Heart left ventricle (tissue), 13 donors: ENCODE data around the gene KCNQ1.

Source experiments
- POLR2A ChIP-seq, 2 donors: fragments of 450-650 bp; IDR thresholded peaks; one replicate each; pipeline ENCODE4 v1.6.1; 2017; ENCODE audit warnings: antibody characterized with exemption in 2 of 2, mild to moderate bottlenecking in 2 of 2, moderate library complexity in 2 of 2
- TF ChIP-seq, protein P1 (sequence below), 12 donors: fragments of 200-600 bp; sonication (generic) in 4 of 12; IDR thresholded peaks; one replicate each; pipeline versions ENCODE4 v1.5.0 to v1.8.0; 2018 to 2022; ENCODE audit warnings: antibody characterized with exemption in 12 of 12, mild to moderate bottlenecking in 5 of 12
- donor health status: ischemic (EF 13 %, LVEDD 7.1; RV severe dilation, severe dysfunction).
- donor health status: DM: no; HTN: yes; CAD: no.
- donor health status: DM: no; HTN: no; CAD: no.
- donor health status: ischemic (EF 25% LVEDD 6.9; RV normal size, moderate dysfunction).
- donor health status: ischemic (EF 25% LVEDD 5.7; RV mildly dilated, moderate dysfunction).
- donor health status: ischemic (EF 35%, LVEDD 5.7; RV mildly dilated, moderate dysfunction).
- donor health status: nonischemic (EF 11% LVEDD 7.7; RV severe dilation, severe dysfunction).
- donor health status: DM: yes; HTN: yes; CAD: no.
- donor health status: PGD.
- donor health status: ischemic (EF 29% LVEDD 5.4; RV normal size, mild dysfunction).
- donor health status: nonischemic (EF 23%, LVEDD 6.1; RV moderate dilation, normal function).

DNA sequence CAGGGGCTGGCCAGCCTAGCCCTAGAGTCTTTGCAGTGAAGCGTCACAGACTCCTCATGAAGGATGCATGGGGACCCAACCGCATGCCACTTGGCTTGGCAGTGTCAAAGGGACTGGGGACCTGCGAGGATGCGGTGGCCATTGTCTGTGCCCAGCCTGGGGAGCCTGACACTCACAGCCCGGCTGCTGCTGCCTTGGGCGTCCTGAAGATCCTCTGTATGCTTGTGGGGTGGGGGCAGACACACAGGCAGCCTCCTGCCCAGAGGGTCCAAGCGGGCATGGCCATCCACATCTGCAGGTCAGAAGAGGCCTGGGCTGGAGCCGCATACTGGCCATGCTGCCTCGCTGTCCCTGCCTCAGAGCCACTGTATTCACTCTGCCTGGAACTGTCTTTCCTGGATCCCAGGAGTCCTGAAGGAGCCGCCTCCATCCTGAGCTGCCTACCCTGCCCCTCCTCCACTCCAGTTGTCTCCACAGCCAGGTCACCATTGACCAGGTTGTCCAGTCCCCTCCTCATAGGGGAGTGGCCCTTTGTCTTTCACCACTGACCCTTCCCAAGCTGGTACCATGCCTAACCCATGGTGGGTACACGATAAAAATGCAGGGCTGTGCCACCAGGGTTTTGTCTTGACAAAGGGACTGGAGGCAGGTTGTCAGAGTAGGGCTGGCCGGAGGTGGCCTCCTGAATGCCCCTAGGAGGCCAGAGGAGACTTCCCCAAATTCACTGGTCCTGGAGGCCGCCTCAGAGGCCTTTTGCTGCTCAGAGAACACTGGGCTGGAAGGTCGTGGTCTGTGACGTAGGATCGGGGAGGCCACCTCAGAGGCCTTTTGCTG is 148.0 kb downstream of the KCNQ1 start:
- TF ChIP-seq, protein P1, sequence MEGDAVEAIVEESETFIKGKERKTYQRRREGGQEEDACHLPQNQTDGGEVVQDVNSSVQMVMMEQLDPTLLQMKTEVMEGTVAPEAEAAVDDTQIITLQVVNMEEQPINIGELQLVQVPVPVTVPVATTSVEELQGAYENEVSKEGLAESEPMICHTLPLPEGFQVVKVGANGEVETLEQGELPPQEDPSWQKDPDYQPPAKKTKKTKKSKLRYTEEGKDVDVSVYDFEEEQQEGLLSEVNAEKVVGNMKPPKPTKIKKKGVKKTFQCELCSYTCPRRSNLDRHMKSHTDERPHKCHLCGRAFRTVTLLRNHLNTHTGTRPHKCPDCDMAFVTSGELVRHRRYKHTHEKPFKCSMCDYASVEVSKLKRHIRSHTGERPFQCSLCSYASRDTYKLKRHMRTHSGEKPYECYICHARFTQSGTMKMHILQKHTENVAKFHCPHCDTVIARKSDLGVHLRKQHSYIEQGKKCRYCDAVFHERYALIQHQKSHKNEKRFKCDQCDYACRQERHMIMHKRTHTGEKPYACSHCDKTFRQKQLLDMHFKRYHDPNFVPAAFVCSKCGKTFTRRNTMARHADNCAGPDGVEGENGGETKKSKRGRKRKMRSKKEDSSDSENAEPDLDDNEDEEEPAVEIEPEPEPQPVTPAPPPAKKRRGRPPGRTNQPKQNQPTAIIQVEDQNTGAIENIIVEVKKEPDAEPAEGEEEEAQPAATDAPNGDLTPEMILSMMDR (IDR thresholded peaks at IDR 0.05): no peak
- no peak for TF ChIP-seq POLR2A (IDR thresholded peaks at IDR 0.05)
